ENCODE measurements around the gene LINC00237. TPM values are rescaled to one million over a fixed set of nuclear protein-coding genes. Genes with fewer than 3 reads are reported as not detected.
A peak's percentile ranks its signal among the peaks of the same experiment; 100 is the strongest.

The LINC00237 gene
- total RNA-seq, 1 donor from 2014 or later = not detected

GRCh38 chr20:21077809-21078345, 28.3 kb downstream of the LINC00237 start:
- no peak for TF ChIP-seq CTCF (IDR thresholded peaks at IDR 0.05; ENCODE audit: insufficient read depth, low read length, severe bottlenecking)
- Histone ChIP-seq H3K27me3 (ENCODE audit: control insufficient read depth, insufficient read depth, low read length) (peaks cover 2% of the 10 kb centered on the region), H3K36me3 (ENCODE audit: control insufficient read depth, insufficient read depth, low read length) (no peaks in the 10 kb centered on the region), H3K4me3 (ENCODE audit: low read depth, low read length) (no peak overlapping the region)
- FAIRE-seq = no peak
- DNase-seq (ENCODE audit: low read depth) = no peak

DNA sequence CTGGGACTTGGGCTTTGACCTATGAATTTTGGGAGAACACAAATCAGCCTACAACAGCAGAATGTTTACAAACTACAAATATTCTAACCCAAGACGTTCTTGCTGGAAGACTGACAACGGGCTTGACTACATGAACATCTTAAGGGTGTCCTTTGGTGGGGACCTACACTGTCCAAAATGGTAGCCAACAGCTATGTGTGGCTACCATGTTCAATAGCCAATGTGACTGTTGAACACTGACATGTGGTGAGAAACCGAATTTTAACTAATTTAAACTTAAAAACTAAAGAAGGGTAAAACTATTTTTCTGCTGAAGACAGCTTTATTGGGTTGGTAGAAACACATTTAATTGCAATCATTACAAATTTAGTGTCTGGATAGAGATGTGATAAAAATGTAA, 30.1 kb downstream of the LINC00237 start:
- no peak for TF ChIP-seq CTCF (IDR thresholded peaks at IDR 0.05; ENCODE audit: insufficient read depth, low read length, severe bottlenecking)
- H3K4me3 ChIP-seq (ENCODE audit: low read depth, low read length) = no peak overlapping the region
- DNase-seq (ENCODE audit: low read depth) (no peak), FAIRE-seq (no peak)
- no peaks in the 10 kb centered on the region for H3K27me3 ChIP-seq (ENCODE audit: control insufficient read depth, insufficient read depth, low read length)
- no peaks in the 10 kb centered on the region for H3K36me3 ChIP-seq (ENCODE audit: control insufficient read depth, insufficient read depth, low read length)

DNA sequence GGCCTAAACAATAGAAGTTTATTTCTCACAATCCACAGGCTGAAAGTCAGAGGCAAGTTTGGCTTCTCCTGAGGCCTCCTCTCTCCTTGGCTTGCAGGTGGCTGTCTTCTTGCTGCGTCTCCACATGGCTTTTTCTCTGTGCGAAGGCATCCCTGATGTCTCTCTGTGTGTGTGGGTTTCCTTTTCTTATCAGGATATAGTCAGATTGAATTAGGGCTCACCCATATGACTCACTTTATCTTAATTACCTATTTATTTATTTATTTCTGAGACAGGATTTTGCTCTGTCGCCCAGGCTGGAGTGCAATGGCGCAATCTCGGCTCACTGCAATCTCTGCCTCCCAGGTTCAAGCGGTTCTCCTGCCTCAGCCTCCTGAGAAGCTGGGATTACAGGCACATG, 30.7 kb downstream of the LINC00237 start:
- no peak overlapping the region for H3K4me3 ChIP-seq (ENCODE audit: low read depth, low read length)
- no peaks in the 10 kb centered on the region for H3K36me3 ChIP-seq (ENCODE audit: control insufficient read depth, insufficient read depth, low read length)
- no peak for FAIRE-seq
- TF ChIP-seq CTCF (IDR thresholded peaks at IDR 0.05; ENCODE audit: insufficient read depth, low read length, severe bottlenecking) = no peak
- no peak for DNase-seq (ENCODE audit: low read depth)
- H3K27me3 ChIP-seq (ENCODE audit: control insufficient read depth, insufficient read depth, low read length) = no peaks in the 10 kb centered on the region

DNA sequence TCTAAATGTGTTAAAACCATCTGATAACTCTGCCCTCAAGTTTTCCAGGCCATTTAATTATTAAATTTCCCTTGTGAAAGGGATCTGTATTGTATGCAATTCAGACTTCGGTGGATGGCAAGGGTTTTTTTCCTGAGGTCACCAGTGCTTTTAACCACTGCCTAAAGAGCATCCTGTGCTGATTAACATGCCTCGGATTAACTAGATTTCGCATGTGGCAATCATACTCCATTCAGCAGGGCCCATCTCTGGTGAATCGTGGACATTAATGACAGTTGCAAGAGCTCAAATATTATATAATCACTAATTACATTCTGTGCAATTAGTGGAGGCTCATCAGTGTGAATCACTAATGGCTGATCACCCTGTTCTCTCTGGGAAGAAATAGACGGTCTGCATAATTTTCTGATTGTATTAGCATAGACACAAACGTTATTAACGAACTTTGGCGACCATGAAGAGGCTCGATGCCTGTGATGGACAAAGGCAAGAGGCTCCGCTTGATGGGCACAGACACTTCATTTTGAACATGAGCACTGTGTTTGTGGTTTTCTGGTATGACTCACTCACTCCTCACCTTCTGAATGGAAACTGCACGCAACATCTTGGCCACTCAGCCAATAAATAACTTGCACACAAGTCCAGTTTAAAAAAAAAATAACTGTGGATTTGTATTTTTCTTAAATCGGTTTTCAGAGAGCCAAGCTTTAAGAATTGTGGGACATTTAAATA, 31.4 kb downstream of the LINC00237 start:
- H3K27me3 ChIP-seq (ENCODE audit: control insufficient read depth, insufficient read depth, low read length) = no peaks in the 10 kb centered on the region
- FAIRE-seq (no peak), DNase-seq (ENCODE audit: low read depth) (peak; percentile 57)
- no peak overlapping the region for H3K4me3 ChIP-seq (ENCODE audit: low read depth, low read length)
- no peak for TF ChIP-seq CTCF (IDR thresholded peaks at IDR 0.05; ENCODE audit: insufficient read depth, low read length, severe bottlenecking)
- H3K36me3 ChIP-seq (ENCODE audit: control insufficient read depth, insufficient read depth, low read length) = no peaks in the 10 kb centered on the region

GRCh38 chr20:21067255-21067654, 38.9 kb downstream of the LINC00237 start:
- no peak for DNase-seq (ENCODE audit: low read depth)
- no peak for TF ChIP-seq CTCF (IDR thresholded peaks at IDR 0.05; ENCODE audit: insufficient read depth, low read length, severe bottlenecking)
- no peak for FAIRE-seq
- no peaks in the 10 kb centered on the region for H3K27me3 ChIP-seq (ENCODE audit: control insufficient read depth, insufficient read depth, low read length)
- no peaks in the 10 kb centered on the region for H3K36me3 ChIP-seq (ENCODE audit: control insufficient read depth, insufficient read depth, low read length)
- H3K4me3 ChIP-seq (ENCODE audit: low read depth, low read length) = no peak overlapping the region

- Histone ChIP-seq H3K27me3 (ENCODE audit: control insufficient read depth, insufficient read depth, low read length) (no peaks in the 10 kb centered on the region), H3K36me3 (ENCODE audit: control insufficient read depth, insufficient read depth, low read length) (no peaks in the 10 kb centered on the region), H3K4me3 (ENCODE audit: low read depth, low read length) (no peak overlapping the region)
- DNase-seq (ENCODE audit: low read depth) = no peak
- no peak for TF ChIP-seq CTCF (IDR thresholded peaks at IDR 0.05; ENCODE audit: insufficient read depth, low read length, severe bottlenecking)
- FAIRE-seq = no peak
Observed at GRCh38 chr20:21064924-21065323, 41.2 kb downstream of the LINC00237 start.
